HG02870 (cell line): ENCODE results near the gene ITPR1.

Experiments
- ATAC-seq: cut with Tn5 transposase; IDR thresholded peaks from one replicate; pipeline ENCODE4 v1.9.1; 2021; ENCODE audit warnings: mild to moderate bottlenecking, moderate library complexity; ENCODE audit not compliant: unreplicated experiment

The ITPR1 gene

DNA sequence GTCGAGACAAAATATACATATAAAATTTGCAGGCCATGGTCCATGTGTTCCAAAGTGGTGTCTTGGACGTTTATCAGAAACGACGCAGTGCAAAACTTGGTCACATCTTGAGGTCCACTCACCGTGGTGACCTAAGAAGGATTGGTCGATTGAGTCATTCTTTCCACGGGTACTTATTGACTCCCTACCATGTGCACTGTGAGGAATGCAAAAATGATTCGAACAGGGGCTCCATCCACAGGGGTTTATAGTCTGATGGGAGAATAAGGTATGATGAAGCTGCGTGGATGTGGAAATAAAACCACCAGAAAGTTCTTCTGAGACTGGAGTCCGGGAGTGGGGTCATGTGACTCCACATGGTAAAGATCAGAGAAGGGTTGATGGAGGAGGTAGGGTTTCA is 185.2 kb downstream of the ITPR1 start:
- ATAC-seq, result no peak

DNA sequence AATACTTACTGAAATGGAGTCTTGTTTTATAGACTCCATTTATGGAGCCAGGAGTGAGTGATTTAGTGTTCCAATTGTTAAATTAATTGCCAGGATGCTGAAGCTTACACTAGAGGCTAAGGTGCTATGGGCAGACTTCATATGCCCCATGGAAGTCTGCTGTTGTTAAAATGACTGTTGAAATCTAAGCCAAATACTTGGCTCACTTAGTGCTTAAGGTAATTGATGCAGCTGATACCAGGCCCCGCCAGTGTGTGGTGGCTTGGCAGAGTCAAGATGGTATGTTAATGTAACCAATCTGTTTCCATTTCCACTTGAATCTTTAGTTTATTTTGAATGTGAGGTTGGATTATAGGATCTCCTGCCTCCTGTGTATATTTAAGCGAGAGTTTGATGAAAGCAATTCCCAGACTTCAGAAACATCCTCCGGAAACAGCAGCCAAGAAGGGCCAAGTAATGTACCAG is 187.1 kb downstream of the ITPR1 start:
- ATAC-seq, result no peak

DNA sequence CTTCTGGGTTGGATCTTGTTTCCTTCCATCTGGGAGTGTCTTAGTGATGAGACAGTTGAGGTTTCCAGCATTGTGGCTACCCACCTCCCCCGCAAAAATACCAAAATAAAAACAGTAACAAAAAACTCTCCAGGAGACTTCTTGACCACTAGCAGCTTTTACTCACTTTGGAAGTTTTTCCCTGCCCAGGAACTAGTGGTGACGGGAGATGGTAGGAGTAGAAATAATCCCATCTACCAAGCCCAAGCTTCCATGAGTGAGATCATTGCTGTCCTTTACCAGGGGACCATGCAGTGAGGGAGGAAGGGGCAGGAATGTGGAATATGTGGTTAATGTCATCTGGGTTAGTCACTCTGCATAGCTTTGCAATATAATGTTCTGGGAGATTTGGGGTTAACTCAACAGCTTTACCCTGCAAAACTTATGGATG is 187.7 kb downstream of the ITPR1 start:
- ATAC-seq, result no peak

DNA sequence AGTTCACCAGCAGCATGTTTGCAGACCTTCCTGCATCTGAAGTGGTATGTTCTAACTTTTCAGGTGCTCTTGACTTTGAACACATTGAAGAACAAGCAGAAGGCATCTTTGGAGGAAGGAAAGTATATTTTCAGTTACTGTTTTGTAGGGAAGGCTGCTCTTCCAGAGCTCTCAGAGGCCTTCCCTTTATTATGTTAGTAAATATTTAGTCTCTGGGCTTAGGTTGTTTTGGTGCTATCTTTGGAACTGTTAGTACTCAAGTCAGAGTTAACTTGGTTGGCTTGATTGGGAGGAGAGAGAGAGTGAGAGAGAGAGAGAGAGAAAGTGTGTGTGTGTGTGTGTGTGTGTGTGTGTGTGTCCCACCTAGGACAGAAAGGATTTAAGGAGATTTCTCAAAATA is 188.2 kb downstream of the ITPR1 start:
- ATAC-seq, result no peak

DNA sequence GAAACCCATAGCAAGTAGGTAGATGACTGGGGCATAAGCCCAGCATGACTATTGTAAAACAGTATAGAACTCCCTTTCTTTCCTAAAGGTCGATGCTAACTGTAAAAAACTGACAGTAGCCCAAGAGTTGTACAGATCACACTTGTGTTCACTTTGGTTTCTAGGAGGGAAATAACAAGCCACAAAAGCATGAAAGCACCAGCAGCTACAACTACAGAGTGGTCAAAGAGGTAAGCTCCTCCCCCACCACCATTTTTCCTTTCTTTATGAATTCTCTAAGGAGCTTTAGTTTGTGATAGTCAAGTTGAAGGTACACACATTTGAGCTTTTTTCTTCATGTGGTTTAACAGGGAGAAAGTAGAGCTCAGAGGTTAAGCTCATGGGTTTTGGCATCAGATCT is 191.0 kb downstream of the ITPR1 start:
- ATAC-seq, result no peak

DNA sequence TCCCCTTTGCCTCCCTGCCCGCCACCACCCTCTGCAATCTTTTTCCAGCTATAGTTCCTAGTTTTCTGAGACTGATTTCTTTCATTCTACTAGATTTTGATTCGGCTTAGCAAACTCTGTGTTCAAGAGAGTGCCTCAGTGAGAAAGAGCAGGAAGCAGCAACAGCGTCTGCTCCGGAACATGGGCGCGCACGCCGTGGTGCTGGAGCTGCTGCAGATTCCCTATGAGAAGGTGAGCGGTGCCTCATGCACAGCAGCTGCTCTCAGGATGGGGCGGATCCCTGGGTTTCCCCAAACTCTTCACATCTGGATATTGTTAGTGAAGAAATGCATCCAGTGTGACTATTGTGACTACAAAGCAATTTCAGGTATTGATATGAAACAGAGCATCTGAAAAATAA is 191.8 kb downstream of the ITPR1 start:
- no peak for ATAC-seq

DNA sequence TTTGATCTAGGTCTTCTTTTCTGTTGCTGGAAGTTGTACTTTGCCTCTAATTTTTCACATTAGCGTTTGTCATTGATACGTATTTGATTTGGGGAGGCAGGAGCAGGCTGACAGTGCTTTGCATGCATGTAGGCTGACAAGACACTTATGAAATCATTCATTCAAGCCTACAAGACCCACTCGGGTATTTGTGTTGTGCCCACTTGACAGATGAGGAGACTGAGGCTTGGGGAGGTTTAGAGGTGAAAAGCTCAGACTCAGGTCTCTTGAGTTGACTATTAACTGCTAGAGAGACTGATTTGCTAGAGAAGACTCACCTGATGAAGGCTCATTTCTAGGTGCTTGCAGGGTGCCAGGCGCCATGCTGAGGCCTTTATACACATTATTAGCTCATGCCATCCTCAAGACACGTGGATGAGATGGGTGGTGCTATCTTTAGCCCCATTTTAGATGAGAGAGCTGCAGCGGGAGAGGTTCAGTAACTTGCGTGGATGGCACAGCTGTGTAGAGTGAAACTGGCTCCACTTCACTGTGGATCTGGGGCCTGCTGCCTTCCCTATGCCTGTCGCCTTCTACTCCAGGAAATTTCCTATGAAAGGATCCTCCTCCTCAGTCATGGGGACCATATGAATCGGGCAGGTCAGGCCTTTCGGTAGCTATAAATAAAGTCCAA is 192.7 kb downstream of the ITPR1 start:
- no peak for ATAC-seq

DNA sequence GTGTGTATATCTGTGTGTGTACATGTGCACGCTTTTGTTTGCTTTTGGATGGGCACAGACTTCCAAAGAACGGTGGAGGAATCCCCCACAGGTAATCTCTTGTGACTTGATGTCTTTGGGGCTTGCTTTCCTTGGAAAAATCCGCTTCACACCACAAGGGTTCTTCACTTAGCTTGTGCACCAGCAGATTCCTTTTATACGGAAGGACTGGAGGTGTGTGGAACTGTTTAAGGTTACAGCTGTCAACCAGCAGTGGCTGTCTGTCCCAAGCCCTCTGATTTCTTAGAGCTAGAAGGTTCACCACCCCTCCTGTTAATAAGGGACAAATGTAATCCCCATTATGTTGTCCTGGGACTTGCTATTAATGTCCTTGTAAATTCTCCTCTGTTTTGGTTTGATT is 193.5 kb downstream of the ITPR1 start:
- no peak for ATAC-seq

DNA sequence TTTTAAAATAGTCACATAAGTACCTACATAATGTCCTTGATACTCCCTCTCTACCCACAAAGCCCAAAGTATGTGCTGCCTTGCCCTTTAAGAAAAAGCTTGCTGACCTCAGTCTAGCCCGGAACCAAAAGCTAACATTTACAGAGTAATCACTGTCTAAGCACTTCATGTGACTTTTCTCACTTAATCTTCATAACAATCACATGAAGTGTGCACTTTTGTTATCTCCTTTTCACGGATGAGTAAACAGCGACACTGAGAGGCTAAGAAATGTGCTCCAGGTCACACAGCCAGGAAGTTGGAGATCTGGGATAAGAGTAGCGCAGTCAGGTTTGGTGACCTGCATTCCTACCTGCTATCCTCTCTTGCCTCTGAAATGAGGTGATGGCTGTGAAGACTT is 194.0 kb downstream of the ITPR1 start:
- ATAC-seq, result no peak

DNA sequence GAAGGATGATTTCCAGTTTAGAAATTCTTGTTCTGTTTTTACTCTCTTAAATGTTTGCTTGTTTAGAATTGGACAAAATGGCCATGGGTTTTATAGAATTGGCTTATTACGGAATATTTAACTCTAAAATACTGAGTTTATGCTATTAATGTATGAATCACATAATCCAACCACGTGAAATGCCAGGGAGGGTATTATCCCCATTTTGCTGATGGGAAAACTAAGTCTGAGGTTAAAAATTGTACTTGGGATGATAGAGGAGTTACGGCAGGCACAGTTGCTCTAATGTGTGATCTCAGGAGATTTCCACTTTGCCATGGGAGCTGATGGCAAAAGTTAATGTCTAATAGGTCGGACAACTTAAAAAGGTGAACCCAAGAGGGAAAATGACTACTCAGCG is 194.4 kb downstream of the ITPR1 start:
- no peak for ATAC-seq

DNA sequence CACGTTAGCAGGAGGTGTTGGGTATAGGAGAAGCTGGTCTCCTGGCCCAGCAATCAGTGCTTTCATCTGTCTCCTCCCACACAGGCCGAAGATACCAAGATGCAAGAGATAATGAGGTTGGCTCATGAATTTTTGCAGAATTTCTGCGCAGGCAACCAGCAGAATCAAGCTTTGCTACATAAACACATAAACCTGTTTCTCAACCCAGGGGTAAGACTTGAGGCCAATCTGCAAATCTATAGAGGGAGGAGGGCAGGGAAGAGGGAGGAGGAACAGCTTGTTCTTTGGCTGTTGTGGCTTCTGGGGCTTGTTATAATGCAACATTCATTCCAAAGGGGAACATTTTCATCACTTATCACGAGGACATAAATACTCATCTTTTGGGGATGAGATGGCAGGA is 195.3 kb downstream of the ITPR1 start:
- ATAC-seq, result no peak

DNA sequence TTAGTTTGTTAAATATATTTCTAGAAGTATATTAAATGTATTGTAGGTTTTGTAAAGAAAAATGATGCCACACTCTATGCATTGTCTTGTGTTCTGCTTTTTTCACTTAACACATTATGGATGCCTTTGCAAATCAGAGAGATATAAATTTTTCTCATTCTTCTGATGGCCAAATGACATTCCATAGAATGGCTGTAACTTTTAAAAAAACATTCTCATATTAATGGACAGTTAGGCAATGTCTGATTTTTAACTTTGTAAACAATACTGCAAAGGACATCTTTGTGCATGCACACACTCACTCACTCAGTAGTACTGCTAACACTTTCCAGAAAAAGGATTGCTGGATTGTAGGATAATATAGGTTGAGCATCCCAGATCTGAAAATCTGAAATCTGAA is 195.9 kb downstream of the ITPR1 start:
- ATAC-seq, result no peak

DNA sequence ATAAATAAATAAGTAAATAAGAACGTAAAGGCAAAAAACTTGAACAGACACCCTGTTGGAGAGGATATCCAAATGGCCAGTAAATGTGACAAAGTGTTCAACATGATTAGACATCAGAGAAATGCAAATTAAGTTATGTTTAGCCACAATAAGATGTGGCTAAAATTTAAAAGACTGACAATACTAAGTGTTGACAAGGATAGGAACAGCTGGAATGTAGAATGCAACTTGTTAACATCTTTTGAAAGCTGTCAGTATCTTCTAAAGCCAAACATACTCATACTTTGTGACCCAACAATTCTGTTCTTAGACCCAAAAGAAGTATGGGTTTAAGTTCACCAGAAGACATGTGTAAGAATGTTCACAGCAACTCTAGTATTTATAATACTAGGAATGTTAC is 197.1 kb downstream of the ITPR1 start:
- ATAC-seq, result no peak

DNA sequence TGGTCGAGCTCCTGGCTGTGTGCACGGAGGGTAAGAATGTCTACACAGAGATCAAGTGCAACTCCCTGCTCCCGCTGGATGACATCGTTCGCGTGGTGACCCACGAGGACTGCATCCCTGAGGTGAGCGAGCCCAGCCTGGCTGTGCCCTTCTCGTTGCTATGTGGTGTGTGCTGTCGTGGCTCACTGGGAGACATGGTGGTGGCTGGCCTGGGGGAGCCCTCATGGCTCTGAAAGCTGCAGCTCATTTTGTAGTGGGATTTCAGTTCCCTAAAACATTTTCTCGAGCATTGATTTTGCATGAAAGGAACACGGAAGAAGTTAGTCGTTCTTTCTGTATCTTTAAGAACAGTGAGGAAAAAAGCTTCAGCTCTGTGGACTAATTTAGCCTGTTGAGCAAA is 200.5 kb downstream of the ITPR1 start:
- ATAC-seq, result peak; percentile 93

DNA sequence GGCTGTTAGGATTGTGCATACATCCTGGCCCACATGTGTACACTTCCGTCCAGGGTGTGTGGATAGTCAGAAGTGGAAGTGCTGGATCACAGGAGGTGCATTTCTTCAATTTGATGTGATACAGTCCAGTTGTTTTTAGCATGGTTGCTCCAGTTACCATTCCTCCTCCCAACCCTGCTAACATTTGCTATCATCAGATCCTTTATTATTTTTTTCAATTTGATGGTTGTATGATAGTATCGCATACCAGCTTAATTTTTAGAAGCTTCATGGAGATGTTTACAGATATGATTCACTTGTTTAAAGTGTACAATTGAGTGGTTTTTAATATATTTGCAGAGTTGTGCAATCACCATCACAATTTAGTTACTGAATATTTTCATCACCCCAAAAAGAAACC is 202.7 kb downstream of the ITPR1 start:
- no peak for ATAC-seq

DNA sequence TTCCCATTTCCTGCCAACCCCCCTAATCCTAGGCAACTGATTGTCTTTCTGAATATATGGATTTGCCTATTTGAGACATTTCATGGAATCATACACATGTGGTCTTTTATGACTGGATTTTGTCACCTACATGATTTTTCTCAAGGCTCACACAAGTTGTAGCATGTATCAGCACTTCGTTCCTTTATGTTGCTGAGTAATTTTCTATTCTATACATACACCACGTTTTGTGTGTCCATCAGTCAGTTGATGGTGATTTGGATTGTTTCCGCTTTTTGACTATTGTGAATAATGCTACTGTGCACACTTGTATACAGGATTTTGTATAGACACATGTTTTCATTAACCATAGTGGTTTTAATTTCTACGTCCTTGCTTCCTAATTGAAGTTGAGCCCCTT is 203.1 kb downstream of the ITPR1 start:
- no peak for ATAC-seq

DNA sequence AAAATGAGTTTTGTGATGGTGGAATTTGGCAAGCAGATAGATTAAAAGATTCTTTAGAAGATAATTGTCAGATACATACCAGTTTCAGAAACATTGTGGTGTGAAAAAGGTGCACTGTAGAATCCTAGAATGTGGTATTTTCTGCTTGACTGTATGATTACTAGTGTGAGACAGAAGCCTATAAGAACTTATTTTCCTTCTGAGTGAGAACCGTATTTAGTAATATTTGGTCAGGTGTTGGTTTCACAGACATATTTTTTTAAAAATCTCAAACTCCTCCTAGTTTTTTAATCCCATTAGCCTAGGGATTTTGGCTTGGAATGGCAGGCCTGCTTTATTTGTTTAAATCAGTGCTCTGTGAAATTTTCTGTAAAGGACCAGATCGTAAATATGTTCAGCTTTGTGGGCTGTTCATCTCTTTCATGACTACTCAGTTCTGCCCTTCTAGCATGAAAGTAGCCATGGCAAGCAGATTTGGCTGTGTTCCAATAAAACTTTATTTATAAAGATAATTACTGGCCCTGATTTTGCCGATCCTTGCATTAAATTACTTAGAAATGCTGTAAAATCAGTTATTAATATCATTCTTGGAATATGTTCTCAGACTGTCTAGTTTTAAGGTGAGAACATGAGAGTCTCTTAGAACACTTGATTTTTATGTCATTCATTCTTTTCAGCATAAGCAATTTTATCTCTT is 205.1 kb downstream of the ITPR1 start:
- no peak for ATAC-seq

DNA sequence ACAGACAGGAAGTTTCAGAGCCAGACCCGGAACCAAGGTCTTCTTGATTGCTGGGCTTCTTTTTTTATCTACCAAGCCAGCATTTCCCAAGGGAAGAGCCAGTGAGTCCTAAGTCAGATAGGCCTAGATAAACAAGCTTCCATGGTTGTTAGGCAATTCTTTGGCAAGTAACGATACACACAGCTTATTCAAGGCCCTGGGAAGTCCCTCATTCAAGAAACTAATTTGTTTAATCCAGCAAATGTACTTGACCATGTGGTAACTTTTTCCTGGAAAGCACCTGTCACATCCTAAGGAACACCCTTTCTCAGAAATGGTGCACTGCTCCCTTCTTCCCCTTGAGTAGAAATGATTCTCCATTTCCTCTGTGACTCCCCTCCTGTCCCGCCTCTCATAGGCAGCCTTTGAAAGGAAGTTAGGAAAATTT is 209.9 kb downstream of the ITPR1 start:
- no peak for ATAC-seq

DNA sequence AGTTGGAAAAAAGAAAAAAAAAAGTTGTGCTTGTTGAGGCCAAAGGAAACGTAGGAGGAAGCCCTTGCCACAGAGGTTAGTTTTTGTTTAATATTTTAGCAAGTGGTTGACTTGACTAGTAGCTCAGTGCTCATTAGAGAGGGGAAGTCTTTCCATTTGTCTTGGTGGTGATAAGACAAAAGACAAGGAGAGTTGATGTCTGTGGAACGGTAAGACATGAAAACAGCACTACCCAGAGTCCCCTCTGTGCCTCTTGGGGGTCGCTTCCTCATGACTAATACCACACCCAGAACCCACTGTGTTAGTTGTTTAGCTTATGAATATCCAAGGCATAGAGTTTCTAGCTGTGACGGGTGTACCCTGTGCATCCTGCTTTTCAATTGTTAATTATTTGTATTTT is 211.4 kb downstream of the ITPR1 start:
- no peak for ATAC-seq

DNA sequence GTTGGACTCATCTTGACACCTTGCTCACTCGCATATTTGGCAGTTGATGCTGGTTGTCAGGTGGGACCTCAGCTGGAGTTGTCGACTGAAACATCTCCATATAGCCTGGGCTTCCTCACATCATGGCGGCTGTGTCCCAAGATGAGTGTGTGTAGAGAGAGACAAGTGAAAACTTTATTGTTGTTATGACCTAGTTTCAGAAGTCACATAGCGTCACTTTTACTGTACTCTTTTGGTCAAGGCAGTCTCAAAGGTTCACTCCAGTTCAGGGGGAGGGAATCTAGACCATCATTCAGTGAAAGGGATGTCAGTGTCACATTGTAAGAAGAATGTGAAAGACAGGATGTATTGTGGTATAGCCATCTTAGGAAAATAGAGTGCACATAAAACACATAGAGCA is 214.2 kb downstream of the ITPR1 start:
- ATAC-seq, result no peak

DNA sequence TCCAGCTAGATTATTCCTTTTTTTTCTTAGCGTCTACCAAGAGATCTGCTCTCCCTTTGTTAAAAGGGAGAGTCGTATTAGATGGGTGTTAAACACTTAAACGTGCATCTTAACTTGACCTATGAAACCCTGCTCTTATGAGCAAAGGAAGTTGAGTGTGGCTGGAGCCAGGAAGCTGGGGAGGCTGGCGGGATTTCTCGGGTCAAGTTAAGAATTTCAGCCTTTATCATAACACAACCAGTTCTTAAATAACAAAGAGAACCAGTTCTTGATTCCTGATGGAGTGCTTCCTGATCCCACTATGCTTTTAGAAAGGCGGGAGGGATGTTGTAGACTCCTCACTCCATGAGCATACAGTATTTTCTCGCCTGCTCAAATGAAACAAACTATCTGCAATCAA is 215.1 kb downstream of the ITPR1 start:
- ATAC-seq, result no peak

DNA sequence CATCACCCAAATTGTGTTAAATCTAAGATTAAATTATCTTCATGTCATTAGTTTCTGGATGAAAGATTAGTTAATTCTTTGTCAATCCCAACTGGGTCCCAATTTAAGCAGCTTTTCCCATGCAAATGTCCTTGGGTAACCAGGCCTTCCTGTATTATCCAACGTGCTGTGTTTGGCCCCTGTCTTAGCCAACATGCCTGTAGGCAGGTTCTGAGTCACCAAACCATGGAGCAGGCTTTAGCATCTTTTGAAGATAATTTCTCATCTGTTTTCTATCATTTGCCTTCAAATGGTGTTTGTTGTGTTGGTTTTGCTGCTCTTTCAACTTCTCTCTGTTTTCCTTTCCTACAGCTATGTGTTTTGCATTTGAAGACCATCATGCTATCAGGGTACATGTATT is 216.2 kb downstream of the ITPR1 start:
- no peak for ATAC-seq

DNA sequence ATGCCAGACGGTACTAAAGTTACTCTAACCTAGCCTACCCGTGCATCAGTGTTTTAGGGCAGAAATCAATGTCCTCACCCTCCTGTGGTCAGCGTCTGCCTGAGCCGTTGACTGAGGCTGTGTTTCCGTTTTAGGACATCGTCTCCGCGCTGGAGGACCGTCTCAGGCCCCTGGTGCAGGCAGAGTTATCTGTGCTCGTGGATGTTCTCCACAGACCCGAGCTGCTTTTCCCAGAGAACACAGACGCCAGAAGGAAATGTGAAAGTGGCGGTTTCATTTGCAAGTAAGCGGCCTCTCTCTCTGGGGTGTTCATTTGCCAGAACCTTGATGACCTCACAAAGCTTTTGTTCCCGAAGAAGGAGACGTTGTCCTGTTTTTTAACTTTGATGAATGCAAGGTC is 217.0 kb downstream of the ITPR1 start:
- ATAC-seq, result no peak
